Measurements from ENCODE around the gene HINT2. TPM values are rescaled to one million over a fixed set of nuclear protein-coding genes. Genes with fewer than 3 reads are reported as not detected.

Gene HINT2
- 21.8 and 35.9 TPM in 2 replicates for total RNA-seq (ENCODE audit: low replicate concordance)

GRCh38 chr9:35814841-35815543 lies at the start of gene HINT2:
Gene HINT2, minus strand, starts transcription at chr9:35815042. Its CDS starts 63 bp downstream, at chr9:35814979.
- TF ChIP-seq CTCF (IDR thresholded peaks at IDR 0.05) (no peak), EZH2phosphoT487 (IDR thresholded peaks at IDR 0.05) (no peak), EZH2 (IDR thresholded peaks at IDR 0.05) (no peak)
- H3K4me2 ChIP-seq = peak within 1 kb of the TSS; percentile 76
- Mint-ChIP-seq H3K27me3 (ENCODE audit: insufficient read depth, low read depth) (peaks cover 4% of the 10 kb centered on the region), H3K4me3 (peak within 1 kb of the TSS; percentile 88), H3K27ac (peak within 1 kb of the TSS; percentile 86), H3K4me1 (peaks cover 35% of the 10 kb centered on the region), H3K36me3 (no peaks in the 10 kb centered on the region), H3K9me3 (no peaks in the 10 kb centered on the region)
- no peaks in the 10 kb centered on the region for H3K9me3 ChIP-seq (ENCODE audit: low read depth)
- peak within 1 kb of the TSS; percentile 82 for H2AFZ ChIP-seq (replicated peaks)
- no peaks in the 10 kb centered on the region for H3K27me3 ChIP-seq
- no peaks in the 10 kb centered on the region for H4K20me1 ChIP-seq (ENCODE audit: low read depth)
- peak within 1 kb of the TSS; percentile 69 for H3K4me3 ChIP-seq
- peaks cover 32% of the 10 kb centered on the region for H3F3A ChIP-seq (ENCODE audit: low read depth)
- H3K4me1 ChIP-seq = peaks cover 16% of the 10 kb centered on the region
- peak within 1 kb of the TSS; percentile 80 for H3K27ac ChIP-seq
- peaks cover 3% of the 10 kb centered on the region for H3K79me2 ChIP-seq (ENCODE audit: low read depth)
- H3K36me3 ChIP-seq = no peaks in the 10 kb centered on the region
- DNase-seq (ENCODE audit: low spot score) = peak; percentile 99
- H3K9ac ChIP-seq = peak within 1 kb of the TSS; percentile 50

- Mint-ChIP-seq H3K27me3 (ENCODE audit: insufficient read depth, low read depth) (peaks cover 11% of the 10 kb centered on the region), H3K4me1 (peaks cover 2% of the 10 kb centered on the region)
- no peaks in the 10 kb centered on the region for H3K79me2 ChIP-seq (ENCODE audit: low read depth)
Measured at GRCh38 chr9:35863583-35863982, 48.7 kb upstream of the HINT2 start.

GRCh38 chr9:35862328-35862727 lies 47.5 kb upstream of the HINT2 start:
- Histone ChIP-seq H3K79me2 (ENCODE audit: low read depth) (no peaks in the 10 kb centered on the region), H2AFZ (replicated peaks) (no peak overlapping the region)

More at GRCh38 chr9:35863583-35863982, 48.7 kb upstream of the HINT2 start:
- no peak for DNase-seq (ENCODE audit: low spot score)
- no peaks in the 10 kb centered on the region for H3F3A ChIP-seq (ENCODE audit: low read depth)
- H3K27ac Mint-ChIP-seq = no peak overlapping the region
- no peaks in the 10 kb centered on the region for H3K36me3 Mint-ChIP-seq
- no peak overlapping the region for H3K4me3 Mint-ChIP-seq
- no peak overlapping the region for H3K4me3 ChIP-seq
- TF ChIP-seq CTCF (IDR thresholded peaks at IDR 0.05) (no peak), EZH2 (IDR thresholded peaks at IDR 0.05) (no peak), EZH2phosphoT487 (IDR thresholded peaks at IDR 0.05) (no peak)
- no peaks in the 10 kb centered on the region for H4K20me1 ChIP-seq (ENCODE audit: low read depth)
- H3K27ac ChIP-seq = no peak overlapping the region
- no peaks in the 10 kb centered on the region for H3K36me3 ChIP-seq
- H3K4me2 ChIP-seq = no peak overlapping the region
- no peak overlapping the region for H3K9ac ChIP-seq
- no peaks in the 10 kb centered on the region for H3K4me1 ChIP-seq
- H3K9me3 Mint-ChIP-seq = no peaks in the 10 kb centered on the region
- no peak overlapping the region for H2AFZ ChIP-seq (replicated peaks)
- peaks cover 4% of the 10 kb centered on the region for H3K27me3 ChIP-seq
- H3K9me3 ChIP-seq (ENCODE audit: low read depth) = no peaks in the 10 kb centered on the region

More at GRCh38 chr9:35862328-35862727, 47.5 kb upstream of the HINT2 start:
- Mint-ChIP-seq H3K4me3 (no peak overlapping the region), H3K27me3 (ENCODE audit: insufficient read depth, low read depth) (peaks cover 11% of the 10 kb centered on the region), H3K4me1 (no peaks in the 10 kb centered on the region), H3K36me3 (no peaks in the 10 kb centered on the region), H3K9me3 (no peaks in the 10 kb centered on the region), H3K27ac (no peak overlapping the region)
- no peak overlapping the region for H3K9ac ChIP-seq
- no peaks in the 10 kb centered on the region for H3K9me3 ChIP-seq (ENCODE audit: low read depth)
- no peak for TF ChIP-seq CTCF (IDR thresholded peaks at IDR 0.05)
- no peak for TF ChIP-seq EZH2phosphoT487 (IDR thresholded peaks at IDR 0.05)
- no peak for TF ChIP-seq EZH2 (IDR thresholded peaks at IDR 0.05)
- H4K20me1 ChIP-seq (ENCODE audit: low read depth) = no peaks in the 10 kb centered on the region
- H3K4me1 ChIP-seq = no peaks in the 10 kb centered on the region
- no peak overlapping the region for H3K4me3 ChIP-seq
- H3F3A ChIP-seq (ENCODE audit: low read depth) = no peaks in the 10 kb centered on the region
- H3K36me3 ChIP-seq = no peaks in the 10 kb centered on the region
- H3K4me2 ChIP-seq = no peak overlapping the region
- DNase-seq (ENCODE audit: low spot score) = no peak
- H3K27me3 ChIP-seq = peaks cover 4% of the 10 kb centered on the region
- no peak overlapping the region for H3K27ac ChIP-seq
